ENCODE measurements around the gene PRKG1. TPM values are rescaled to one million over a fixed set of nuclear protein-coding genes. Genes with fewer than 3 reads are reported as not detected.

Gene PRKG1
- total RNA-seq, 1 experiment from 2014 or later, result 16.5 TPM

- TF ChIP-seq IRF2 (CRISPR knock-in tag; IDR thresholded peaks at IDR 0.05; ENCODE audit: borderline replicate concordance, low read depth) (no peak), E2F5 (CRISPR knock-in tag; IDR thresholded peaks at IDR 0.05) (no peak), NR2C2 (CRISPR knock-in tag; IDR thresholded peaks at IDR 0.05) (no peak), PRRX2 (CRISPR knock-in tag; IDR thresholded peaks at IDR 0.05) (no peak), TEAD4 (CRISPR knock-in tag; IDR thresholded peaks at IDR 0.05) (no peak), ELF4 (CRISPR knock-in tag; IDR thresholded peaks at IDR 0.05; ENCODE audit: low read depth) (no peak), NFATC4 (CRISPR knock-in tag; IDR thresholded peaks at IDR 0.05) (no peak), USF2 (CRISPR knock-in tag; IDR thresholded peaks at IDR 0.05) (no peak), FOXP4 (CRISPR knock-in tag; IDR thresholded peaks at IDR 0.05) (no peak), SP1 (CRISPR knock-in tag; conservative IDR thresholded peaks at IDR 0.05) (no peak), ZMAT4 (CRISPR knock-in tag; IDR thresholded peaks at IDR 0.05) (no peak), EMX1 (CRISPR knock-in tag; IDR thresholded peaks at IDR 0.05) (no peak), GTF2I (CRISPR knock-in tag; conservative IDR thresholded peaks at IDR 0.05) (no peak), ZBTB21 (CRISPR knock-in tag; IDR thresholded peaks at IDR 0.05; ENCODE audit: borderline replicate concordance) (no peak), ZNF232 (CRISPR knock-in tag; IDR thresholded peaks at IDR 0.05) (no peak), JUN (CRISPR knock-in tag; IDR thresholded peaks at IDR 0.05) (no peak), CTCF (IDR thresholded peaks at IDR 0.05) (no peak), HMGA2 (CRISPR knock-in tag; IDR thresholded peaks at IDR 0.05) (no peak)
- no peak for ATAC-seq
- Mint-ChIP-seq H3K36me3 (peaks cover 6% of the 10 kb centered on the region), H3K4me1 (peaks cover 7% of the 10 kb centered on the region; the same call in 1 of the 2 replicates), H3K27me3 (ENCODE audit: low read depth) (no peaks in the 10 kb centered on the region), H3K27ac (no peak overlapping the region), H3K4me3 (no peak overlapping the region), H3K9me3 (peaks cover 8% of the 10 kb centered on the region)
- CTCF ChIA-PET, result no interaction called here
- no peak for DNase-seq (ENCODE audit: low spot score)
- POLR2A ChIA-PET, result no interaction called here
Measured at GRCh38 chr10:51321300-51321699, 247.0 kb downstream of the PRKG1 start.

- Mint-ChIP-seq H3K27me3 (ENCODE audit: low read depth) (no peaks in the 10 kb centered on the region), H3K27ac (no peak overlapping the region), H3K4me1 (peaks cover 7% of the 10 kb centered on the region; the same call in 1 of the 2 replicates), H3K36me3 (peaks cover 6% of the 10 kb centered on the region), H3K9me3 (peaks cover 8% of the 10 kb centered on the region), H3K4me3 (no peak overlapping the region)
- ATAC-seq (no peak), DNase-seq (ENCODE audit: low spot score) (no peak)
- ChIA-PET POLR2A (no interaction called here), CTCF (no interaction called here)
- no peak for TF ChIP-seq STAT6 (CRISPR knock-in tag; conservative IDR thresholded peaks at IDR 0.05; ENCODE audit: low read depth)
- TF ChIP-seq ATF3 (CRISPR knock-in tag; conservative IDR thresholded peaks at IDR 0.05), result no peak
- no peak for TF ChIP-seq ZNF219 (CRISPR knock-in tag; IDR thresholded peaks at IDR 0.05; ENCODE audit: borderline replicate concordance)
- TF ChIP-seq NR2C2 (CRISPR knock-in tag; IDR thresholded peaks at IDR 0.05), result no peak
- no peak for TF ChIP-seq ZNF512 (CRISPR knock-in tag; IDR thresholded peaks at IDR 0.05; ENCODE audit: borderline replicate concordance)
- no peak for TF ChIP-seq RORB (CRISPR knock-in tag; IDR thresholded peaks at IDR 0.05)
- TF ChIP-seq ESRRA (CRISPR knock-in tag; IDR thresholded peaks at IDR 0.05; ENCODE audit: borderline replicate concordance), result no peak
- TF ChIP-seq NFATC4 (CRISPR knock-in tag; IDR thresholded peaks at IDR 0.05), result no peak
- no peak for TF ChIP-seq FOXP1 (CRISPR knock-in tag; IDR thresholded peaks at IDR 0.05; ENCODE audit: borderline replicate concordance)
- TF ChIP-seq FOXJ3 (CRISPR knock-in tag; IDR thresholded peaks at IDR 0.05; ENCODE audit: borderline replicate concordance), result no peak
- TF ChIP-seq ZNF121 (CRISPR knock-in tag; IDR thresholded peaks at IDR 0.05), result no peak
Measured at GRCh38 chr10:51321980-51322379, 247.7 kb downstream of the PRKG1 start.

Data from WTC11 (cell line).